ENCODE results near the gene VPREB3. TPM values are rescaled to one million over a fixed set of nuclear protein-coding genes. Genes with fewer than 3 reads are reported as not detected.

VPREB3 gene
- total RNA-seq, 1 donor from 2014 or later: not detected

GRCh38 chr22:23779083-23779482 is 24.9 kb upstream of the VPREB3 start:
- intact Hi-C loops (cut with DNase I): no loop called here
- DNase-seq: no peak
- Histone ChIP-seq H3K27ac (no peak overlapping the region), H3K27me3 (ENCODE audit: low read depth) (no peaks in the 10 kb centered on the region), H3K4me3 (no peak overlapping the region), H3K4me1 (peaks cover 9% of the 10 kb centered on the region), H3K9me3 (no peaks in the 10 kb centered on the region), H3K36me3 (no peaks in the 10 kb centered on the region)
- TF ChIP-seq CTCF (IDR thresholded peaks at IDR 0.05): no peak
- ATAC-seq: no peak

- H3K27ac ChIP-seq: no peak overlapping the region
- H3K4me3 ChIP-seq: no peak overlapping the region
- no peak for DNase-seq
- intact Hi-C loops (cut with DNase I): no loop called here
- H3K9me3 ChIP-seq: no peaks in the 10 kb centered on the region
- peaks cover 14% of the 10 kb centered on the region for H3K4me1 ChIP-seq
- no peaks in the 10 kb centered on the region for H3K36me3 ChIP-seq
- H3K27me3 ChIP-seq (ENCODE audit: low read depth): no peaks in the 10 kb centered on the region
- ATAC-seq: no peak
- no peak for TF ChIP-seq CTCF (IDR thresholded peaks at IDR 0.05)
These were observed 24.3 kb upstream of the VPREB3 start for GRCh38 chr22:23778577-23778900.

GRCh38 chr22:23777776-23778576 is 23.8 kb upstream of the VPREB3 start:
- no peaks in the 10 kb centered on the region for H3K36me3 ChIP-seq
- DNase-seq: no peak
- no peak for TF ChIP-seq CTCF (IDR thresholded peaks at IDR 0.05)
- H3K4me3 ChIP-seq: no peak overlapping the region
- H3K27ac ChIP-seq: no peak overlapping the region
- no peak for ATAC-seq
- H3K27me3 ChIP-seq (ENCODE audit: low read depth): no peaks in the 10 kb centered on the region
- H3K9me3 ChIP-seq: no peaks in the 10 kb centered on the region
- intact Hi-C loops (cut with DNase I): no loop called here
- H3K4me1 ChIP-seq: peaks cover 18% of the 10 kb centered on the region

GRCh38 chr22:23775779-23776375 is 21.7 kb upstream of the VPREB3 start:
- intact Hi-C loops (cut with DNase I): no loop called here
- Histone ChIP-seq H3K4me3 (no peak overlapping the region), H3K4me1 (peaks cover 31% of the 10 kb centered on the region), H3K27ac (no peak overlapping the region), H3K27me3 (ENCODE audit: low read depth) (no peaks in the 10 kb centered on the region), H3K36me3 (no peaks in the 10 kb centered on the region), H3K9me3 (no peaks in the 10 kb centered on the region)
- DNase-seq (no peak), ATAC-seq (no peak)
- no peak for TF ChIP-seq CTCF (IDR thresholded peaks at IDR 0.05)

GRCh38 chr22:23774922-23775436 is 20.8 kb upstream of the VPREB3 start:
- no peak for ATAC-seq

More at GRCh38 chr22:23774922-23775436, 20.8 kb upstream of the VPREB3 start:
- Histone ChIP-seq H3K27ac (no peak overlapping the region), H3K4me3 (no peak overlapping the region), H3K9me3 (no peaks in the 10 kb centered on the region), H3K27me3 (ENCODE audit: low read depth) (no peaks in the 10 kb centered on the region), H3K36me3 (no peaks in the 10 kb centered on the region), H3K4me1 (peaks cover 38% of the 10 kb centered on the region)
- no peak for TF ChIP-seq CTCF (IDR thresholded peaks at IDR 0.05)
- no peak for DNase-seq
- intact Hi-C loops (cut with DNase I): no loop called here

Data from lower lobe of right lung (tissue), 2 donors.